Gastroesophageal sphincter (tissue), 3 donors: ENCODE measurements around the gene SRGAP2C.
"Not testable (repeated sequence)": the region's sequence is repeated elsewhere in the genome, so short reads cannot be mapped to it uniquely, and the experiment has no call there.

Experiments used
- POLR2A ChIP-seq, 2 donors: fragments of 450-650 bp; IDR thresholded peaks; one replicate each; pipeline ENCODE4 v1.6.1; 2017; ENCODE audit warnings: antibody characterized with exemption in 2 of 2, mild to moderate bottlenecking in 2 of 2, moderate library complexity in 1 of 2
- POLR2AphosphoS5 ChIP-seq: sonication (generic); formaldehyde crosslinking; IDR thresholded peaks from one replicate; pipeline ENCODE4 v1.6.1; 2017; ENCODE audit warnings: antibody characterized with exemption
- TF ChIP-seq, protein P1 (sequence below), 4 experiments: fragments of 200-600 bp in 2 of 4; fragments of 450-650 bp in 2 of 4; sonication (generic) in 1 of 4; IDR thresholded peaks; one replicate each; pipeline ENCODE4 v1.5.1; 2017 to 2019; ENCODE audit warnings: antibody characterized with exemption in 4 of 4, mild to moderate bottlenecking in 2 of 4, moderate library complexity in 2 of 4

DNA sequence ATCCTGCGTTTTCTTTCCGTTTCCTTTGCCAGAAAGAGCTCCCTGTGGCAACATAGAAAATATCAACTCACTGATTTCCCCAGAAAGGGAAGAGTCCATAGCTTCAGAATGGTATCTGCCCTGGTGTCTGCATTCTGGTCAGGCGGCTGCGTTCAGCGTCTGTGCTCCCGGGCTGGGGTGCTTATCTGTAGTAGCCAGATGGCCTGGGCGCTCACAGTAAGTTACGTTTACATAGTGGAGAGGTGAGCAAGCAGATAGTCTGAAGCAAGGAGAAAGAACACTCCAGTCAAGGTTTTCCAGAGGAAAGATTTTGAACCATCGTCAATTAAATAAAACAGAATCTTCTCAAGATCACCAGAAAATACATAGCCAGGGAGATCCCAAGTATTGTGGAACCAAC, 28.7 kb downstream of the SRGAP2C start:
- TF ChIP-seq, protein P1, sequence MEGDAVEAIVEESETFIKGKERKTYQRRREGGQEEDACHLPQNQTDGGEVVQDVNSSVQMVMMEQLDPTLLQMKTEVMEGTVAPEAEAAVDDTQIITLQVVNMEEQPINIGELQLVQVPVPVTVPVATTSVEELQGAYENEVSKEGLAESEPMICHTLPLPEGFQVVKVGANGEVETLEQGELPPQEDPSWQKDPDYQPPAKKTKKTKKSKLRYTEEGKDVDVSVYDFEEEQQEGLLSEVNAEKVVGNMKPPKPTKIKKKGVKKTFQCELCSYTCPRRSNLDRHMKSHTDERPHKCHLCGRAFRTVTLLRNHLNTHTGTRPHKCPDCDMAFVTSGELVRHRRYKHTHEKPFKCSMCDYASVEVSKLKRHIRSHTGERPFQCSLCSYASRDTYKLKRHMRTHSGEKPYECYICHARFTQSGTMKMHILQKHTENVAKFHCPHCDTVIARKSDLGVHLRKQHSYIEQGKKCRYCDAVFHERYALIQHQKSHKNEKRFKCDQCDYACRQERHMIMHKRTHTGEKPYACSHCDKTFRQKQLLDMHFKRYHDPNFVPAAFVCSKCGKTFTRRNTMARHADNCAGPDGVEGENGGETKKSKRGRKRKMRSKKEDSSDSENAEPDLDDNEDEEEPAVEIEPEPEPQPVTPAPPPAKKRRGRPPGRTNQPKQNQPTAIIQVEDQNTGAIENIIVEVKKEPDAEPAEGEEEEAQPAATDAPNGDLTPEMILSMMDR (IDR thresholded peaks at IDR 0.05), result not testable (repeated sequence)
- not testable (repeated sequence) for TF ChIP-seq POLR2A (IDR thresholded peaks at IDR 0.05); POLR2AphosphoS5
